Measurements from ENCODE around the gene AP2B1. TPM values are rescaled to one million over a fixed set of nuclear protein-coding genes. Genes with fewer than 3 reads are reported as not detected.

Gene AP2B1
- total and polyA plus RNA-seq, 9 of the 15 experiments (the other 6 are each of a cell fraction or from before 2014, with no cell fraction given), result 60.1 to 287 (median 105) TPM

DNA sequence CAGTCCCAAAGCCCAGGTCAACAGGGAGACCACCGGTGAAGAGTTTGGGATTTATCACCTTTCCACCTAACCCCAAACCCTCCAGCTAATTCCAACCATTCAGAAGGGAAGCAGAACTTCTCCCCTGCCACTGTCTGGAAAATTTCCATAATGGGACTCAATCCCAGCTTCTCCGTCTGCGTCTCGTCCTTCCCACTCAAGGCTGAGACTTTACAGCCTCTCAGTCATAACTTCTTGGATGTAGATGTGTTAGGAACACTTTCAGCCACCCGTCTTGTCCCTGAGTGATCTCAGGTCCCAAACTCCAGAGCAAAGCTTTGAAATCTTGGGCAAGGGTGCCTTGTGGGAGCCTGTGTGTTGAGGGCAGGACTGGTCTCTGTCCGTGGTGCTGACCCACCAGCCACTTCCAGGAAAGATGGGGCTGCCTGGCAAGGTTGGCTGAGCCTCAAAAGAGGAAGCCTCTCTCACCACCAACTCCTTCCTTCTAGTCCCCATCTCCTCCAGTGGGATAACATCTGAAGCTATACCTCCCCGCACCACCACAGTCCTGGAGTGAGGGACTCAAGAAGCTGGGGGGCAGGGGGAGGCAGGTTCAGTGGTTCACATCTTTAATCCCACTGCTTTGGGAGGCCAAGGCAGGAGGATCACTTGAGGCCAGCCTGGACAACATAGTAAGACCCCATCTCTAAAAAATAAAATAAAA lies 156.7 kb downstream of the AP2B1 start (continued):
- no peak for TF ChIP-seq SMC3 (conservative IDR thresholded peaks at IDR 0.05; ENCODE audit: insufficient read depth, low read depth, low read length)
- TF ChIP-seq CXXC5 (CRISPR knock-in tag; IDR thresholded peaks at IDR 0.05), result no peak
- TF ChIP-seq EHMT2 (IDR thresholded peaks at IDR 0.05), result peak; percentile 97
- no peak for TF ChIP-seq FOXA3 (CRISPR knock-in tag; conservative IDR thresholded peaks at IDR 0.05 in 1 of 2, IDR thresholded peaks at IDR 0.05 in 1 of 2)
- no peak for TF ChIP-seq PCBP2 (IDR thresholded peaks at IDR 0.05; ENCODE audit: low read depth, low read length, poor library complexity, severe bottlenecking)
- TF ChIP-seq HDAC2 (IDR thresholded peaks at IDR 0.05), result 0 out of 2 replicates have a peak, but pooled peaks have one; percentile 32
- 0 out of 4 replicates have a peak, but pooled peaks of 1 of the 2 experiments have one; percentile 22 for TF ChIP-seq MAZ (CRISPR knock-in tag; conservative IDR thresholded peaks at IDR 0.05 in 1 of 2, IDR thresholded peaks at IDR 0.05 in 1 of 2)

GRCh38 chr17:35744830-35745229 lies 157.7 kb downstream of the AP2B1 start:
- TF ChIP-seq POLR2G (IDR thresholded peaks at IDR 0.05; ENCODE audit: low read depth, low read length) (no peak), ZNF518B (CRISPR knock-in tag; IDR thresholded peaks at IDR 0.05) (no peak), IRF2 (CRISPR knock-in tag; IDR thresholded peaks at IDR 0.05) (no peak), NFE2L1 (tag; IDR thresholded peaks at IDR 0.05; ENCODE audit: borderline replicate concordance, low read depth) (no peak), ZNF780A (CRISPR knock-in tag; IDR thresholded peaks at IDR 0.05) (no peak)
- Histone ChIP-seq H4K20me1 (replicated peaks; ENCODE audit: control insufficient read depth, insufficient read depth, low read length) (peaks cover 17% of the 10 kb centered on the region; the same call in 1 of the 2 replicates), H3K27ac (ENCODE audit: extremely low read depth, low read depth, low read length) (no peak overlapping the region), H3K9me3 (replicated peaks; ENCODE audit: control insufficient read depth, insufficient read depth, low read depth, low read length) (no peaks in the 10 kb centered on the region), H3K9ac (ENCODE audit: insufficient read depth in 1 of 2, low read depth in 2 of 2, low read length in 2 of 2) (no peak overlapping the region), H3K9me1 (ENCODE audit: control insufficient read depth, insufficient read depth, low read length) (peaks cover 4% of the 10 kb centered on the region), H2AFZ (ENCODE audit: low read depth, low read length) (no peak overlapping the region), H3K27me3 (ENCODE audit: control insufficient read depth in 2 of 2, insufficient read depth in 2 of 2, low read length in 2 of 2) (peaks cover 19 to 76% of the 10 kb centered on the region in 2 experiments), H3K79me2 (ENCODE audit: control insufficient read depth, insufficient read depth, low read length) (no peaks in the 10 kb centered on the region), H3K4me2 (ENCODE audit: insufficient read depth, low read length) (no peak overlapping the region), H3K4me3 (no peak overlapping the region), H3K4me1 (replicated peaks in 1 of 2; ENCODE audit: control insufficient read depth in 2 of 2, insufficient read depth in 2 of 2, low read length in 2 of 2) (peaks cover 5 to 20% of the 10 kb centered on the region in 2 experiments; a peak in 3 of 5 replicates), H3K36me3 (ENCODE audit: control insufficient read depth, insufficient read depth, low read length) (no peaks in the 10 kb centered on the region)
- POLR2A ChIA-PET, result interaction anchor here (0.6 kb wide), 1 partner anchor 201 kb away, joined by 3 read pairs; no protein-coding TSS in a partner anchor
- in situ Hi-C loops (cut with MboI), result loop anchor here (5.0 to 25.0 kb wide), 4 partner anchors 188 to 1308 kb away; partner anchors contain the start of genes NLE1 and UNC45B
- WGBS (ENCODE audit: insufficient coverage, low coverage, missing lambda C conversion rate), result 2% methylated on average over 8 of the region's 8 CpGs
- BruUV-seq (replicated peaks), result no TSS peak
- no peak for DNase-seq (ENCODE audit: extremely low read depth in 1 of 4, low spot score in 3 of 4)
- ATAC-seq, result no peak
- intact Hi-C loops (cut with micrococcal nuclease), result loop anchor here (5.0 kb wide), 1 partner anchor 208 kb away; the partner anchor contains the start of gene SLFN12L
- no peak for FAIRE-seq
- CTCF ChIA-PET (ENCODE audit: low intra/inter-chr PET ratio), result interaction anchor here (0.7 kb wide), 1 partner anchor 129 kb away, joined by 3 read pairs; no protein-coding TSS in a partner anchor

Measured in K562 (cell line).